ENCODE measurements around the gene DIDO1. TPM values are rescaled to one million over a fixed set of nuclear protein-coding genes. Genes with fewer than 3 reads are reported as not detected.

DIDO1 gene
- total RNA-seq, 2 experiments from 2014 or later: 45.9 to 47.4 TPM

DNA sequence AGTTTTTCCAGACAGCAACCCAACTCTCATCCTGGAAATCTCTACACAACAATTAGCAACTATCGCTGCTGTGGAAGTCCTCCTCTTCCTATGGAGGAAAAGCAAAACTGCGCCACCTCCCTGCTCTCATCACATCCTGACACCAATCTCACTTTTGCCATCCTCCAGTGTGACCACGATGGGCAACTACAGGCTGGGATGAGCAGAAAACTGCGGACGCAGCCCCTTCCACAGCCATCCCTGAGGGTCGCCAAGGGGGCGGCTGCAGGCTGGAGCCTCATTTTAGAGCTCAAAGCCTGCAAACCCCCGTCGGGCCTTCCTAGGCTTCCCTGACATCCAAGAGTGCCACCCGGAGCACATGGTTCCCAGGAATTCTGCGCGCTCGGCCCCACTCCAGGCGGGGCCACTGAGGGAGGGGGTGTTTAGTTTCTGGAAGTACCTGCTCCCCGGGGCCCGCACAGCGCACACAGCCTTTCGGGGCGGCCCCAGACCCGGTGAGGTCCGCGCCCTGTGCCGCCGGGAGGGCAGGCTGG, 65.8 kb downstream of the DIDO1 start:
- POLR2A ChIA-PET: interaction anchor here (0.8 kb wide), 2 partner anchors 94 to 130 kb away, joined by 3 read pairs; no protein-coding TSS in a partner anchor
- peaks cover 8% of the 10 kb centered on the region for H3K36me3 Mint-ChIP-seq (ENCODE audit: low read depth)
- peaks cover 19% of the 10 kb centered on the region for H3K4me1 Mint-ChIP-seq (ENCODE audit: low read depth)
- no peaks in the 10 kb centered on the region for H3K27me3 Mint-ChIP-seq
- TF ChIP-seq, protein P1, sequence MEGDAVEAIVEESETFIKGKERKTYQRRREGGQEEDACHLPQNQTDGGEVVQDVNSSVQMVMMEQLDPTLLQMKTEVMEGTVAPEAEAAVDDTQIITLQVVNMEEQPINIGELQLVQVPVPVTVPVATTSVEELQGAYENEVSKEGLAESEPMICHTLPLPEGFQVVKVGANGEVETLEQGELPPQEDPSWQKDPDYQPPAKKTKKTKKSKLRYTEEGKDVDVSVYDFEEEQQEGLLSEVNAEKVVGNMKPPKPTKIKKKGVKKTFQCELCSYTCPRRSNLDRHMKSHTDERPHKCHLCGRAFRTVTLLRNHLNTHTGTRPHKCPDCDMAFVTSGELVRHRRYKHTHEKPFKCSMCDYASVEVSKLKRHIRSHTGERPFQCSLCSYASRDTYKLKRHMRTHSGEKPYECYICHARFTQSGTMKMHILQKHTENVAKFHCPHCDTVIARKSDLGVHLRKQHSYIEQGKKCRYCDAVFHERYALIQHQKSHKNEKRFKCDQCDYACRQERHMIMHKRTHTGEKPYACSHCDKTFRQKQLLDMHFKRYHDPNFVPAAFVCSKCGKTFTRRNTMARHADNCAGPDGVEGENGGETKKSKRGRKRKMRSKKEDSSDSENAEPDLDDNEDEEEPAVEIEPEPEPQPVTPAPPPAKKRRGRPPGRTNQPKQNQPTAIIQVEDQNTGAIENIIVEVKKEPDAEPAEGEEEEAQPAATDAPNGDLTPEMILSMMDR (IDR thresholded peaks at IDR 0.05): no peak
- CTCF ChIA-PET: interaction anchor here (1.0 kb wide), 1 partner anchor 14 kb away, joined by 3 read pairs; no protein-coding TSS in a partner anchor
- H3K27ac Mint-ChIP-seq: no peak overlapping the region
- DNase-seq (no peak), ATAC-seq (no peak)
- intact Hi-C loops (cut with micrococcal nuclease): no loop called here
- peak overlapping the region; percentile 69 for H3K4me3 Mint-ChIP-seq
- no peaks in the 10 kb centered on the region for H3K9me3 Mint-ChIP-seq

DNA sequence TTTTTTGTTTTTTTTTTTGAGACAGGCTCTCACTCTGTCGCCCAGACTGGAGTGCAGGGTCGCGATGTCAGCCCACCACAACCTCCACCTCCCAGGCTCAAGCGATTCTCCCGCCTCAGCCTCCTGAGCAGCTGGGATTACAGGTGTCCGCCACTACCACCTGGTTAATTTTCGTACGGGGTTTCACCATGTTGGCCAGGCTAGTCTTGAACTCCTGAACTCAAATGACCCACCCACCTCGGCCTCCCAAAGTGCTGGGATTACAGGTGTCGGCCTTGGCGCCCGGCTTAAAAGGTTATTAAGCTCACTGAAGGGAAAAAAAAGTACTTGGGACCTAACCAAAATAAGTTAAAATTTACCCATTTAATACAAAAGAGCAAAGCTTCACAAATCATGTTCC, 66.6 kb downstream of the DIDO1 start:
- Mint-ChIP-seq H3K36me3 (ENCODE audit: low read depth) (peaks cover 9% of the 10 kb centered on the region), H3K4me1 (ENCODE audit: low read depth) (peaks cover 19% of the 10 kb centered on the region), H3K4me3 (peak overlapping the region; percentile 69), H3K27me3 (no peaks in the 10 kb centered on the region), H3K9me3 (no peaks in the 10 kb centered on the region), H3K27ac (no peak overlapping the region)
- POLR2A ChIA-PET: no interaction called here
- TF ChIP-seq, protein P1 (IDR thresholded peaks at IDR 0.05): no peak
- intact Hi-C loops (cut with micrococcal nuclease): no loop called here
- no peak for ATAC-seq
- CTCF ChIA-PET: interaction anchor here (1.0 kb wide), 1 partner anchor 14 kb away, joined by 3 read pairs; no protein-coding TSS in a partner anchor
- no peak for DNase-seq

DNA sequence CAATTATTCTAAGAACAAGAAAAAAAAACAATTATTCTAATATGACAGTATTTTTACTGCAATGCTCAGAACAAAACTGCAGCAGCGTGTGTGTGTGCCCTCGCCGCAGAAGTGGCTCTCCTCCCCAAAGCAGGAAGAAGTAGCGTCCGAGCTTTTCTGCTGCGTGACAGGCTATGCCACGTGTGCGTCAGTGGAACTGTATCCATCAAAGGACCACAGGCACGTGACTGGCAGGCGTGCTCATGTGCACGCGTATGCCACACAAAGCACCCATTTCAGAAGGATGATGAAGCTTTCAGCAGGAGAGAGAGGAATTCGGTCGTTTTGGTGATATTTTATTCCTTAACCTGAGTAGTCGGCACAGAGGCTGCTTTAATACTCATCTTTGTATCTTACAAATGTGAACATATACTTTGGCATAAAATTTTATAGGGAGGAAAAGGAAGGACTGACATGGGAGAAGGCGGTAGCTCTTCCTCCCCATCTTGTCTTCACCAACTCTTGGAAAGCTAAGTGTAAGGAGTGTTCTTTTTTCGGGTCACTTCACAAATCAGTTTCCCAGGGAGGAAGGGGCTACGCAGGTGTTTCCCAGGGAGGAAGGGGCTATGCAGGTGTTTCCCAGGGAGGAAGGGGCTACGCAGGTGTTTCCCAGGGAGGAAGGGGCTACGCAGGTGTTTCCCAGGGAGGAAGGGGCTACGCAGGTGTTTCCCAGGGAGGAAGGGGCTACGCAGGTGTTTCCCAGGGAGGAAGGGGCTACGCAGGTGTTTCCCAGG, 68.1 kb downstream of the DIDO1 start:
- peaks cover 14% of the 10 kb centered on the region for H3K36me3 Mint-ChIP-seq (ENCODE audit: low read depth)
- TF ChIP-seq, protein P1 (IDR thresholded peaks at IDR 0.05): no peak
- no peak overlapping the region for H3K27ac Mint-ChIP-seq
- H3K4me3 Mint-ChIP-seq: no peak overlapping the region
- no peaks in the 10 kb centered on the region for H3K27me3 Mint-ChIP-seq
- no peak for ATAC-seq
- peaks cover 19% of the 10 kb centered on the region for H3K4me1 Mint-ChIP-seq (ENCODE audit: low read depth)
- intact Hi-C loops (cut with micrococcal nuclease): no loop called here
- CTCF ChIA-PET: no interaction called here
- no peaks in the 10 kb centered on the region for H3K9me3 Mint-ChIP-seq
- DNase-seq: no peak
- POLR2A ChIA-PET: no interaction called here

- Mint-ChIP-seq H3K9me3 (no peaks in the 10 kb centered on the region), H3K4me1 (ENCODE audit: low read depth) (peaks cover 16% of the 10 kb centered on the region), H3K27me3 (no peaks in the 10 kb centered on the region), H3K4me3 (no peak overlapping the region), H3K27ac (no peak overlapping the region), H3K36me3 (ENCODE audit: low read depth) (peaks cover 21% of the 10 kb centered on the region)
- no peak for DNase-seq
- POLR2A ChIA-PET: no interaction called here
- intact Hi-C loops (cut with micrococcal nuclease): no loop called here
- CTCF ChIA-PET: no interaction called here
- no peak for ATAC-seq
- TF ChIP-seq, protein P1 (IDR thresholded peaks at IDR 0.05): no peak
Measured at GRCh38 chr20:62856931-62857619, 69.2 kb downstream of the DIDO1 start.

GRCh38 chr20:62855120-62855519, 71.2 kb downstream of the DIDO1 start:
- Mint-ChIP-seq H3K27me3 (no peaks in the 10 kb centered on the region), H3K4me1 (ENCODE audit: low read depth) (peaks cover 9% of the 10 kb centered on the region), H3K9me3 (no peaks in the 10 kb centered on the region), H3K27ac (no peak overlapping the region), H3K36me3 (ENCODE audit: low read depth) (peaks cover 26% of the 10 kb centered on the region), H3K4me3 (no peak overlapping the region)
- ChIA-PET CTCF (interaction anchor here (0.9 to 1.6 kb wide), 3 partner anchors 17 to 47 kb away, joined by 3 to 4 read pairs (median 4); no protein-coding TSS in a partner anchor), POLR2A (no interaction called here)
- TF ChIP-seq, protein P1 (IDR thresholded peaks at IDR 0.05): no peak
- ATAC-seq: no peak
- intact Hi-C loops (cut with micrococcal nuclease): no loop called here
- DNase-seq: no peak
